Stimulated activated naive CD8-positive, alpha-beta T cell treated with anti-CD3 and anti-CD28 coated beads, Interleukin-15, Interleukin-2, amounts not matched to agents 100 ng/mL and 50 ng/mL, for 24 hours (primary cell): Measurements from ENCODE around the gene LMF1.

Source experiments
- H3K27ac Mint-ChIP-seq: one replicate; pipeline ENCODE4 v1.8.0; 2021; ENCODE audit warnings: mild to moderate bottlenecking, mixed read lengths
- H3K27me3 Mint-ChIP-seq: one replicate; pipeline ENCODE4 v1.8.0; 2021; ENCODE audit warnings: mixed read lengths
- H3K36me3 Mint-ChIP-seq: one replicate; pipeline ENCODE4 v1.8.0; 2021; ENCODE audit warnings: low read depth, mixed read lengths
- H3K4me1 Mint-ChIP-seq: one replicate; pipeline ENCODE4 v1.8.0; 2021; ENCODE audit warnings: low read depth, mixed read lengths
- H3K4me3 Mint-ChIP-seq: one replicate; pipeline ENCODE4 v1.8.0; 2021; ENCODE audit warnings: mild to moderate bottlenecking, mixed read lengths
- H3K9me3 Mint-ChIP-seq: one replicate; pipeline ENCODE4 v1.8.0; 2021; ENCODE audit warnings: mixed read lengths

Gene LMF1

GRCh38 chr16:918068-918467 lies 52.7 kb downstream of the LMF1 start:
- no peaks in the 10 kb centered on the region for H3K9me3 Mint-ChIP-seq
- H3K36me3 Mint-ChIP-seq = peaks cover 10% of the 10 kb centered on the region
- H3K27me3 Mint-ChIP-seq = no peaks in the 10 kb centered on the region
- no peak overlapping the region for H3K27ac Mint-ChIP-seq
- no peaks in the 10 kb centered on the region for H3K4me1 Mint-ChIP-seq
- H3K4me3 Mint-ChIP-seq = no peak overlapping the region

GRCh38 chr16:917591-918061 lies 53.2 kb downstream of the LMF1 start:
- Mint-ChIP-seq H3K36me3 (peaks cover 10% of the 10 kb centered on the region), H3K4me1 (no peaks in the 10 kb centered on the region), H3K27ac (no peak overlapping the region), H3K27me3 (no peaks in the 10 kb centered on the region), H3K9me3 (no peaks in the 10 kb centered on the region), H3K4me3 (no peak overlapping the region)

GRCh38 chr16:916035-916799 lies 54.6 kb downstream of the LMF1 start:
- no peak overlapping the region for H3K27ac Mint-ChIP-seq
- H3K4me3 Mint-ChIP-seq = no peak overlapping the region
- no peaks in the 10 kb centered on the region for H3K9me3 Mint-ChIP-seq
- no peaks in the 10 kb centered on the region for H3K4me1 Mint-ChIP-seq
- H3K36me3 Mint-ChIP-seq = no peaks in the 10 kb centered on the region
- H3K27me3 Mint-ChIP-seq = no peaks in the 10 kb centered on the region

DNA sequence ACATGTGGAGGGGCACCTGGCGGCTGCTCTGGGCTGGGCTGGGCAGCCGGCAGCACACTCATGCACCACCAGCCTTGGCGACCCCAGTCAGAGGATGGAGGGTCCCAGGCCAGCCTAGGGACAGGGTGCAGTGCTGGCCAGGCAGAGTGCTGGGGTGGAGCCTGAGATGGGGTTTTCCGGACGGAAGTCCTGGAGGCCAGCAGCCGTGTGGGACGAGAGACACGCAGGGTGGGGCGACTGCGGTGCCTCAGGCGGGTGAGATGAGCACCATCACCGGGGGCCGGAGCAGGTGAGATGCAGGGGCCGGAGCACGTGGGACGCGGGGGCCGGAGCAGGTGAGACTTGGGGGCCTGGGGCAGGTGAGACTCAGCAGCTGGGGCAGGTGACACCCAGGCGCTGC lies 55.2 kb downstream of the LMF1 start:
- Mint-ChIP-seq H3K27me3 (no peaks in the 10 kb centered on the region), H3K4me1 (no peaks in the 10 kb centered on the region), H3K27ac (no peak overlapping the region), H3K4me3 (no peak overlapping the region), H3K36me3 (no peaks in the 10 kb centered on the region), H3K9me3 (no peaks in the 10 kb centered on the region)

DNA sequence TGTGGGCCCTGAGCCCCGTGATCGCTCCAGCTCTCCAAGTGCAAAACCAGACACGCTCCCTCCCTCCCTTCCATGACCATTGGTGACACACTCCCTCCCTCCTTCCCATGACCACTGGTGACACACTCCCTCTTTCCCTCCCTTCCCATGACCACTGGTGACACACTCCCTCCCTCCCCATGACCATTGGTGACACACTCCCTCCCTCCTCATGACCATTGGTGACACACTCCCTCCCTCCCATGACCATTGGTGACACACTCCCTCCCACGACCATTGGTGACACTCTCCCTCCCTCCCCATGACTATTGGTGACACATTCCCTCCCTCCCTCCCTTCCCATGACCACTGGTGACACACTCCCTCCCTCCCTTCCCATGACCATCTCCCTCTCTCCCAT lies 56.3 kb downstream of the LMF1 start:
- Mint-ChIP-seq H3K36me3 (peaks cover 4% of the 10 kb centered on the region), H3K27me3 (no peaks in the 10 kb centered on the region), H3K4me3 (no peak overlapping the region), H3K9me3 (no peaks in the 10 kb centered on the region), H3K27ac (no peak overlapping the region), H3K4me1 (no peaks in the 10 kb centered on the region)

- no peaks in the 10 kb centered on the region for H3K27me3 Mint-ChIP-seq
- no peak overlapping the region for H3K27ac Mint-ChIP-seq
Observed at GRCh38 chr16:913817-914439, 56.9 kb downstream of the LMF1 start.

GRCh38 chr16:912684-913613 lies 57.8 kb downstream of the LMF1 start:
- H3K4me1 Mint-ChIP-seq = no peaks in the 10 kb centered on the region
- no peaks in the 10 kb centered on the region for H3K9me3 Mint-ChIP-seq
- no peaks in the 10 kb centered on the region for H3K27me3 Mint-ChIP-seq
- H3K36me3 Mint-ChIP-seq = peaks cover 7% of the 10 kb centered on the region
- no peak overlapping the region for H3K27ac Mint-ChIP-seq
- no peak overlapping the region for H3K4me3 Mint-ChIP-seq

More at GRCh38 chr16:913817-914439, 56.9 kb downstream of the LMF1 start:
- Mint-ChIP-seq H3K36me3 (peaks cover 7% of the 10 kb centered on the region), H3K9me3 (no peaks in the 10 kb centered on the region), H3K4me3 (no peak overlapping the region), H3K4me1 (no peaks in the 10 kb centered on the region)

- no peaks in the 10 kb centered on the region for H3K4me1 Mint-ChIP-seq
- H3K27ac Mint-ChIP-seq = no peak overlapping the region
- H3K4me3 Mint-ChIP-seq = no peak overlapping the region
Observed at GRCh38 chr16:912322-912683, 58.5 kb downstream of the LMF1 start.

DNA sequence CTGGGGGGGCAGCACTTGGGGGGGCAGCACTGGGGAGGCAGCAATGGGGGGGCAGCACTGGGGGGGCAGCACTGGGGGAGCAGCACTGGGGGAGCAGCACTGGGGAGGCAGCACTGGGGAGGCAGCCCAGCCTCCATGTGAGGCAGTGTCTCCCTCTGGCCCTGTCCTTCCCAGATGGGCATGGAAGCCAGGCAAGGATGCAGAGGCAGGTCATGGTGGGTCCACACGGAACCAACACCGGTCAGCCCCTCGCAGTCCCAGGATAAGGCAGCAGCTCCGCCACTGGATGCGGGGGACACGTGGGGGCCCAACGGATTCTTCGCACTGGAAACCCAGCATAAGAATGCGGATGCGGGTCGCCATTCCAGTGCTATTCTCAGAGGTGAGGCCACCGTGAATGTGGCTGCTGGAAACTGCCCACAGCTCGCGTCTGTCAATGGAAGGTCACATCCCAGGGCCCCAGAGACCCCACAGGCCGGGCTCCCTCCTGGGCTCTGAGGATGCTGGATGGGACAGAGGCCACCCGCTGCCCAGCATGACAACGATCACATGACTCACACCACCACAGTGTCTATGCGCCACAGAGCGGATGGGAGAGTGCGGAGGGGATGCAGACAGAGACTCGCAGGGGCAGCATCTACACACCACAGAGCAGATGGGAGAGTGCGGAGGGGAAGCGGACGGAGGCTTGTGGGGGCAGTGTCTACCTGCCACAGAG lies 59.0 kb downstream of the LMF1 start:
- no peaks in the 10 kb centered on the region for H3K9me3 Mint-ChIP-seq
- no peaks in the 10 kb centered on the region for H3K27me3 Mint-ChIP-seq
- H3K27ac Mint-ChIP-seq = no peak overlapping the region
- H3K36me3 Mint-ChIP-seq = peaks cover 8% of the 10 kb centered on the region
- no peak overlapping the region for H3K4me3 Mint-ChIP-seq
- no peaks in the 10 kb centered on the region for H3K4me1 Mint-ChIP-seq

More at GRCh38 chr16:912322-912683, 58.5 kb downstream of the LMF1 start:
- H3K27me3 Mint-ChIP-seq = no peaks in the 10 kb centered on the region
- H3K9me3 Mint-ChIP-seq = no peaks in the 10 kb centered on the region
- H3K36me3 Mint-ChIP-seq = peaks cover 7% of the 10 kb centered on the region

GRCh38 chr16:911101-911500 lies 59.7 kb downstream of the LMF1 start:
- Mint-ChIP-seq H3K4me3 (no peak overlapping the region), H3K4me1 (no peaks in the 10 kb centered on the region), H3K27ac (no peak overlapping the region), H3K27me3 (no peaks in the 10 kb centered on the region), H3K36me3 (peaks cover 12% of the 10 kb centered on the region), H3K9me3 (no peaks in the 10 kb centered on the region)

GRCh38 chr16:910181-910580 lies 60.6 kb downstream of the LMF1 start:
- Mint-ChIP-seq H3K27me3 (no peaks in the 10 kb centered on the region), H3K27ac (no peak overlapping the region), H3K4me3 (no peak overlapping the region), H3K36me3 (peaks cover 18% of the 10 kb centered on the region), H3K9me3 (no peaks in the 10 kb centered on the region), H3K4me1 (no peaks in the 10 kb centered on the region)

- Mint-ChIP-seq H3K4me1 (no peaks in the 10 kb centered on the region), H3K9me3 (no peaks in the 10 kb centered on the region), H3K4me3 (no peak overlapping the region), H3K27me3 (no peaks in the 10 kb centered on the region), H3K27ac (no peak overlapping the region), H3K36me3 (peaks cover 18% of the 10 kb centered on the region)
Observed at GRCh38 chr16:909281-910000, 61.3 kb downstream of the LMF1 start.

DNA sequence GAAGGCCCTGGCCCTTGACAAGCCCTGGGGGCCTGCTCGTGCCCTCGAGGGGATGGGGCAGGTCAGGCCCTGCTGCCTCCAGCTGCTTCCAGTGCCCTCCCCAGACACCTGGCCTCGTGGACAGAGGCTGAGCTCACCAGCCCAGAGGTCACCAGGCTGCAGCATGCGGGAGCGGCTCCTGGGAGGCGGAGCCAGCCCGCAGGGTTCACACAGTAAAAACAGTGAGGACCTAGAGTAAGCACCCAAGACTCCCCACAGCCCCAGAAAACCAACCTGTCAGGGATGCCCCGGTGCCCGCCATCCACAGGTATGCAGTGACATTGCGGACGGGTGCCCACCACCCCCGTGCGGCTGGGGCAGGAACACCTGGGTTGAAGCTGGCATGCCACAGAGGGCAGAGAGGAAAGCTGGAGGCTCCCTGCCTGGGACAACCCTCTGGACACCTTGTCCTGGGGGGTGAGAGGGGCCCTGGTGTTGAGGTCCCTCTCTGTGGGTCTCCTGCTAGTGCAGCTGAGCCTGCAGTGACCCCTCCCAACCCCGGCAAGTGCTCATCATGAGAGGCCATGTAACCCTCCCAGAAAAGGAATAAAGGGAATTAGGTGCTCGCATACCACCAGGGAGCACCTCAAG lies 62.1 kb downstream of the LMF1 start:
- Mint-ChIP-seq H3K27ac (no peak overlapping the region), H3K27me3 (no peaks in the 10 kb centered on the region), H3K4me3 (no peak overlapping the region), H3K9me3 (no peaks in the 10 kb centered on the region), H3K36me3 (peaks cover 18% of the 10 kb centered on the region), H3K4me1 (no peaks in the 10 kb centered on the region)

DNA sequence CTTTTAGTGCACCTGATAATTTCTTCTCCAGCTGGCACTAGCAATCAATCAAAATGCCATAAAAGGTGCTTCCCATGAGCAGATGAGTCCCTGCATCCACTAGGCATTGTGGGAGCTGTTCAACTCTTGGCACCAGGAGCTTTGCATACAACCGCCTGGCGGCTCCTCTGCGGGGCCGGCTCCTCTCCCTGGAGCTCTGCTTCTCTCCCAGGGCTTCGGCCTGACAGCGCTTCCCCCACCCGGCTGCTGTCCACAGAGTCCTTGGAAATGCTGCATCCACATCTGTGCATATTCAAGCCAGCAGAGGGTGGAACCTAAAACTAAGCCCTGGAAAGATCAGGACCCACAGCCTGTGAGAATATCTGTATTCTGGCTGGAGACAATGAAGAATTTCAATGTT lies 62.9 kb downstream of the LMF1 start:
- no peaks in the 10 kb centered on the region for H3K4me1 Mint-ChIP-seq
- no peak overlapping the region for H3K27ac Mint-ChIP-seq
- no peaks in the 10 kb centered on the region for H3K27me3 Mint-ChIP-seq
- no peak overlapping the region for H3K4me3 Mint-ChIP-seq
- H3K9me3 Mint-ChIP-seq = no peaks in the 10 kb centered on the region
- peaks cover 18% of the 10 kb centered on the region for H3K36me3 Mint-ChIP-seq
